Gastroesophageal sphincter (tissue), 4 donors: ENCODE measurements around the gene MSRB1. TPM values are rescaled to one million over a fixed set of nuclear protein-coding genes. Genes with fewer than 3 reads are reported as not detected.

ENCODE experiments used
- ATAC-seq: fragments of 150-250 bp; one replicate; pipeline ENCODE4 v1.9.1; 2016; ENCODE audit warnings: mild to moderate bottlenecking, moderate library complexity
- H3K27ac ChIP-seq, 4 donors: fragments of 200-600 bp; sonication (generic) in 3 of 4; 1 replicate in 3 of 4; 2 replicates in 1 of 4; pipeline ENCODE4 v1.5.1; 2016 to 2019
- H3K27me3 ChIP-seq: fragments of 200-600 bp; sonication (generic); one replicate; pipeline ENCODE4 v1.5.1; 2019
- H3K36me3 ChIP-seq, 2 donors: fragments of 200-600 bp; sonication (generic); one replicate each; pipeline ENCODE4 v1.5.1; 2019; ENCODE audit warnings: control low read depth in 1 of 2
- H3K4me1 ChIP-seq, 3 donors: fragments of 200-600 bp; sonication (generic); 1 replicate in 2 of 3; 2 replicates in 1 of 3; pipeline ENCODE4 v1.5.1; 2016 to 2019; ENCODE audit warnings: control low read depth in 2 of 3
- H3K4me3 ChIP-seq, 2 donors: fragments of 200-600 bp; sonication (generic); one replicate each; pipeline ENCODE4 v1.5.1; 2019; ENCODE audit warnings: mild to moderate bottlenecking in 1 of 2, moderate library complexity in 1 of 2
- H3K9me3 ChIP-seq, 3 donors: fragments of 200-600 bp; sonication (generic); one replicate each; pipeline ENCODE4 v1.5.1; 2017 to 2019; ENCODE audit warnings: control low read depth in 2 of 3
- EP300 ChIP-seq: sonication (generic); formaldehyde crosslinking; IDR thresholded peaks from one replicate; pipeline ENCODE4 v1.6.1; 2017; ENCODE audit warnings: antibody characterized with exemption, mild to moderate bottlenecking
- POLR2A ChIP-seq, 2 donors: fragments of 450-650 bp; IDR thresholded peaks; one replicate each; pipeline ENCODE4 v1.6.1; 2017; ENCODE audit warnings: antibody characterized with exemption in 2 of 2, mild to moderate bottlenecking in 2 of 2, moderate library complexity in 1 of 2
- POLR2AphosphoS5 ChIP-seq: sonication (generic); formaldehyde crosslinking; IDR thresholded peaks from one replicate; pipeline ENCODE4 v1.6.1; 2017; ENCODE audit warnings: antibody characterized with exemption
- WGBS, 2 donors: methylation state at CpG; one replicate each; pipeline ENCODE4 v1.1.5; 2018; ENCODE audit warnings: low coverage in 1 of 2; 5-methylcytosine and 5-hydroxymethylcytosine counted together
- total RNA-seq, 4 donors: library from RNA; depleted of rRNA; stranded (reverse); fragments of >200 nt; gene quantifications; one replicate each; pipeline ENCODE4 v1.1.0, GENCODE V29; 2016
- TF ChIP-seq, protein P1 (sequence below), 4 experiments: fragments of 200-600 bp in 2 of 4; fragments of 450-650 bp in 2 of 4; sonication (generic) in 1 of 4; IDR thresholded peaks; one replicate each; pipeline ENCODE4 v1.5.1; 2017 to 2019; ENCODE audit warnings: antibody characterized with exemption in 4 of 4, mild to moderate bottlenecking in 2 of 4, moderate library complexity in 2 of 4

Gene MSRB1
- total RNA-seq, 4 donors from 2014 or later, result 23.8 to 53.7 (median 44.8) TPM

DNA sequence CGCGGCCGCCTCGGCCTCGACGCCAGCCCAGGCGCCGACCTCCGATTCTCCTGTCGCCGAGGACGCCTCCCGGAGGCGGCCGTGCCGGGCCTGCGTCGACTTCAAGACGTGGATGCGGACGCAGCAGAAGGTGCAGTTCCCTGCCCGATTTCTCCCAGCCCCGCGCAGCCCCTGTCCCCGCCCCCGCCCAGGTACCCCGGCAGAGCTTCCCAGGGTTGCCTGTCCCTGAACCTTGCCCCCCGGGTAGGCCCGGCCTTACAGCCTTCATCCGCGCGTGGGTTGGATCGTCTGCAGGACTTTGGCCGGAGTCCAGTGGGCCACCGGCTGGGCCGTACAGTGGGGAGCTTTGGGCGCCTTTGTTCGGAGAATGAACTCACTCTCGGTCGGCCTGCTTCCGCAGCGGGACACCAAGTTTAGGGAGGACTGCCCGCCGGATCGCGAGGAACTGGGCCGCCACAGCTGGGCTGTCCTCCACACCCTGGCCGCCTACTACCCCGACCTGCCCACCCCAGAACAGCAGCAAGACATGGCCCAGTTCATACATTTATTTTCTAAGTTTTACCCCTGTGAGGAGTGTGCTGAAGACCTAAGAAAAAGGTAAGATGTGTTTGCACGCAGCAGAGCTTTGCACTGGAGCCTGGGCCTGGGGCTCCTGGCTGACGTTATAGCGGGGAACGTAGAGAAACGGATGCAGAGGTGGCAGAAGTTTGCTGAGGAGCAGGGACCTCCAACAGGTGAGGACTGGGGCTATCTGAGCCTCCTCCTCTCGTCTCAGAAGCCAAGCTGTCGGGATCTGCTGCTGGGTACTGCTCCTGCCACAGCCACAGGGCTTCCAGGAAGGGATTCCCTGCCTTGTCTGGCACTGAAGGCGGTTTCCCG, 41.6 kb upstream of the MSRB1 start:
- ATAC-seq, result peak; percentile 3
- 43 to 58% methylated on average over 5 to 9 of the region's 58 CpGs for WGBS, 2 donors
- Histone ChIP-seq H3K27me3 (peaks cover 55% of the 10 kb centered on the region), H3K9me3 (no peaks in the 10 kb centered on the region), H3K4me3 (peak overlapping the region; percentile 74 to 92), H3K27ac (peak overlapping the region; percentile 7 to 85 (median 80)), H3K36me3 (peaks cover 0 to 25% of the 10 kb centered on the region in 2 donors), H3K4me1 (peaks cover 0 to 43% (median 11%) of the 10 kb centered on the region in 3 donors)
- TF ChIP-seq, protein P1, sequence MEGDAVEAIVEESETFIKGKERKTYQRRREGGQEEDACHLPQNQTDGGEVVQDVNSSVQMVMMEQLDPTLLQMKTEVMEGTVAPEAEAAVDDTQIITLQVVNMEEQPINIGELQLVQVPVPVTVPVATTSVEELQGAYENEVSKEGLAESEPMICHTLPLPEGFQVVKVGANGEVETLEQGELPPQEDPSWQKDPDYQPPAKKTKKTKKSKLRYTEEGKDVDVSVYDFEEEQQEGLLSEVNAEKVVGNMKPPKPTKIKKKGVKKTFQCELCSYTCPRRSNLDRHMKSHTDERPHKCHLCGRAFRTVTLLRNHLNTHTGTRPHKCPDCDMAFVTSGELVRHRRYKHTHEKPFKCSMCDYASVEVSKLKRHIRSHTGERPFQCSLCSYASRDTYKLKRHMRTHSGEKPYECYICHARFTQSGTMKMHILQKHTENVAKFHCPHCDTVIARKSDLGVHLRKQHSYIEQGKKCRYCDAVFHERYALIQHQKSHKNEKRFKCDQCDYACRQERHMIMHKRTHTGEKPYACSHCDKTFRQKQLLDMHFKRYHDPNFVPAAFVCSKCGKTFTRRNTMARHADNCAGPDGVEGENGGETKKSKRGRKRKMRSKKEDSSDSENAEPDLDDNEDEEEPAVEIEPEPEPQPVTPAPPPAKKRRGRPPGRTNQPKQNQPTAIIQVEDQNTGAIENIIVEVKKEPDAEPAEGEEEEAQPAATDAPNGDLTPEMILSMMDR (IDR thresholded peaks at IDR 0.05), result no peak
- TF ChIP-seq EP300 (no peak), POLR2A (IDR thresholded peaks at IDR 0.05) (no peak), POLR2AphosphoS5 (no peak)

- peak; percentile 94 for ATAC-seq
- Histone ChIP-seq H3K9me3 (no peaks in the 10 kb centered on the region), H3K4me1 (peaks cover 0 to 47% (median 11%) of the 10 kb centered on the region in 3 donors), H3K4me3 (peak within 1 kb of the TSS; percentile 74 to 92), H3K27ac (peak within 1 kb of the TSS; percentile 7 to 85 (median 80)), H3K27me3 (peaks cover 55% of the 10 kb centered on the region), H3K36me3 (peaks cover 0 to 29% of the 10 kb centered on the region in 2 donors)
- 0% methylated on average over 1 of the region's 109 CpGs; no CpG with 5 or more reads in 1 of the 2 donors for WGBS, 2 donors
- peak; percentile 1 for TF ChIP-seq POLR2AphosphoS5
- TF ChIP-seq EP300, result no peak
- TF ChIP-seq POLR2A (IDR thresholded peaks at IDR 0.05), result peak; percentile 51 to 68
- TF ChIP-seq, protein P1 (IDR thresholded peaks at IDR 0.05), result peak in 2 of 4 experiments; percentile 1 to 64
These were observed 40.7 kb upstream of the MSRB1 start, which contains the start of gene GFER for GRCh38 chr16:1983544-1984346. Gene GFER, plus strand, starts transcription at chr16:1984193. Its CDS starts 26 bp downstream, at chr16:1984219.

DNA sequence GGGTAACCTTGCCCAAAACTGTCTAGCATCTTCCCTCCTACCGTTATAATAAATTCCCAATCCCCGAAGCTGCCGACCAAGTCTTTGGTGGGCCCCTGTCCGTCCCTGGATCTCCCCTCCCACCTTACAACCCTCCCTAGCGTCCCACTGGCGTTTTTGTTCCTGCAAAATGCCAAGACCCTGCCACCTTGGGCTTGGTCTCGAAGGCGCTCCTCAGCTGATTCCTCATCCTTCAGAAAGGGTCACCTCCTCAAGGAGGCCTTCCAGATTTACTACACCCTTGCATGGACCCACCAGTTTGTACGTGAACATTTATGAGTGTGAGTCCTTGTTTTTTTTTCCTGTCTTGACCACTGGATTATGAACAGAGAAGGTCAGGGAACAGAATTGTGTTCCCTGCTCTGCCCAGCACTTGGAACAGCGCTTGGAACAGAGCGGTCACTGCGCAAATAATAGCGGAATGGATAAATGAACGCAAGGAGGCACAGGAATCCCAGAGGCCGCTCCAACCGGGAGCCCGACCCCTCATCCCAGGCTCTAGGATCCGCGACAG, 40.1 kb upstream of the MSRB1 start:
- peak overlapping the region in 3 of 4 donors; percentile 79 to 85 (median 81) for H3K27ac ChIP-seq
- TF ChIP-seq, protein P1 (IDR thresholded peaks at IDR 0.05), result peak in 1 of 4 experiments; percentile 4
- no peak for TF ChIP-seq EP300
- no peak for ATAC-seq
- no peaks in the 10 kb centered on the region for H3K9me3 ChIP-seq
- peaks cover 0 to 48% (median 11%) of the 10 kb centered on the region in 3 donors for H3K4me1 ChIP-seq
- peaks cover 55% of the 10 kb centered on the region for H3K27me3 ChIP-seq
- H3K4me3 ChIP-seq, result peak overlapping the region; percentile 74 to 92
- WGBS, 2 donors, result 31 to 47% methylated on average over 2 to 12 of the region's 19 CpGs
- peaks cover 0 to 36% of the 10 kb centered on the region in 2 donors for H3K36me3 ChIP-seq

GRCh38 chr16:1982013-1982433, 39.0 kb upstream of the MSRB1 start:
- Histone ChIP-seq H3K27me3 (peaks cover 63% of the 10 kb centered on the region), H3K4me1 (peaks cover 0 to 48% (median 11%) of the 10 kb centered on the region in 3 donors), H3K27ac (no peak overlapping the region), H3K9me3 (no peaks in the 10 kb centered on the region), H3K36me3 (peaks cover 0 to 41% of the 10 kb centered on the region in 2 donors), H3K4me3 (no peak overlapping the region)
- TF ChIP-seq POLR2A (IDR thresholded peaks at IDR 0.05) (no peak), EP300 (no peak), POLR2AphosphoS5 (no peak)
- TF ChIP-seq, protein P1 (IDR thresholded peaks at IDR 0.05), result no peak
- WGBS, 2 donors, result 57% methylated on average over 1 of the region's 5 CpGs; no CpG with 5 or more reads in 1 of the 2 donors
- no peak for ATAC-seq
